HFFc6 (cell line): ENCODE results near the gene WDR87. TPM values are rescaled to one million over a fixed set of nuclear protein-coding genes. Genes with fewer than 3 reads are reported as not detected.

Source experiments
- DNase-seq: peaks from one replicate; pipeline ENCODE4 v3.0.0-alpha.2; 2018
- H3K27ac Mint-ChIP-seq: 2 replicates; pipeline ENCODE4 v1.8.0; 2020; ENCODE audit warnings: mild to moderate bottlenecking, mixed read lengths
- H3K27me3 Mint-ChIP-seq: 2 replicates; pipeline ENCODE4 v1.8.0; 2021; ENCODE audit warnings: mild to moderate bottlenecking, moderate library complexity, mixed read lengths; ENCODE audit not compliant: insufficient read depth
- H3K36me3 Mint-ChIP-seq: 2 replicates; pipeline ENCODE4 v1.8.0; 2021; ENCODE audit warnings: low read depth, mixed read lengths
- H3K4me1 Mint-ChIP-seq: 2 replicates; pipeline ENCODE4 v1.8.0; 2020; ENCODE audit warnings: low read depth, mixed read lengths
- H3K4me3 Mint-ChIP-seq: 2 replicates; pipeline ENCODE4 v1.8.0; 2020; ENCODE audit warnings: mild to moderate bottlenecking, moderate library complexity, mixed read lengths
- H3K9me3 Mint-ChIP-seq: 2 replicates; pipeline ENCODE4 v1.8.0; 2020; ENCODE audit warnings: mild to moderate bottlenecking, mixed read lengths
- total RNA-seq, 6 experiments: library from RNA; stranded (reverse); fragmentation: NEBNext Ultra II Directional; extraction: Animal tissue kit (Norgen Biotek cat#: 25700); gene quantifications; 2 replicates in 1 of 6; 3 replicates in 5 of 6; pipeline ENCODE4 v1.2.3, GENCODE V29; 2021
- TF ChIP-seq, protein P1 (sequence below): fragments of 200-600 bp; sonication (generic); IDR thresholded peaks from 2 replicates; pipeline ENCODE4 v1.5.0; 2021; ENCODE audit warnings: antibody characterized with exemption, mild to moderate bottlenecking

Gene WDR87
- total RNA-seq, 6 experiments from 2014 or later, result not detected

DNA sequence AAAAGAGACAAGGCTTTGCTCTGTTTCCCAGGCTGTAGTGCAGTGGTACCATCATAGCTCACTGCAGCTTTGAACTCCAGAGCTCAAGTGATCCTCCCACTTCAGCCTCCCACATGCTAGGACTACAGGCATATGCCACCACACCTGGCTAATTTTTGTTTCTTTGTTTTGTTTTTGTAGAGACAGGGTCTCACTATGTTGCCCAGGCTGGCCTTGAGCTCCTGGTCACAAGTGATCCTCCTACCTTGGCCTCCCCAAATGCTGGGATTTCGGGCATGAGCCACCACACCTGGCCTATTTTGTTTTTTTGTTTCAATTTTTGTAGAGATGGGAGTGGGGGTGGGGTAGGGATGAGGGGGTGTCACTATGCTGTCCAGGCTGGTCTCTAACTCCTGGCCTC lies 6.9 kb downstream of the WDR87 start:
- TF ChIP-seq, protein P1, sequence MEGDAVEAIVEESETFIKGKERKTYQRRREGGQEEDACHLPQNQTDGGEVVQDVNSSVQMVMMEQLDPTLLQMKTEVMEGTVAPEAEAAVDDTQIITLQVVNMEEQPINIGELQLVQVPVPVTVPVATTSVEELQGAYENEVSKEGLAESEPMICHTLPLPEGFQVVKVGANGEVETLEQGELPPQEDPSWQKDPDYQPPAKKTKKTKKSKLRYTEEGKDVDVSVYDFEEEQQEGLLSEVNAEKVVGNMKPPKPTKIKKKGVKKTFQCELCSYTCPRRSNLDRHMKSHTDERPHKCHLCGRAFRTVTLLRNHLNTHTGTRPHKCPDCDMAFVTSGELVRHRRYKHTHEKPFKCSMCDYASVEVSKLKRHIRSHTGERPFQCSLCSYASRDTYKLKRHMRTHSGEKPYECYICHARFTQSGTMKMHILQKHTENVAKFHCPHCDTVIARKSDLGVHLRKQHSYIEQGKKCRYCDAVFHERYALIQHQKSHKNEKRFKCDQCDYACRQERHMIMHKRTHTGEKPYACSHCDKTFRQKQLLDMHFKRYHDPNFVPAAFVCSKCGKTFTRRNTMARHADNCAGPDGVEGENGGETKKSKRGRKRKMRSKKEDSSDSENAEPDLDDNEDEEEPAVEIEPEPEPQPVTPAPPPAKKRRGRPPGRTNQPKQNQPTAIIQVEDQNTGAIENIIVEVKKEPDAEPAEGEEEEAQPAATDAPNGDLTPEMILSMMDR, result no peak
- Mint-ChIP-seq H3K4me3 (no peak overlapping the region), H3K9me3 (no peaks in the 10 kb centered on the region), H3K4me1 (peaks cover 5% of the 10 kb centered on the region), H3K27me3 (peaks cover 10% of the 10 kb centered on the region), H3K27ac (no peak overlapping the region), H3K36me3 (no peaks in the 10 kb centered on the region)
- no peak for DNase-seq

GRCh38 chr19:37896180-37896579 lies 10.2 kb downstream of the WDR87 start:
- Mint-ChIP-seq H3K4me3 (no peak overlapping the region), H3K27me3 (peaks cover 34% of the 10 kb centered on the region), H3K27ac (no peak overlapping the region), H3K4me1 (peaks cover 5% of the 10 kb centered on the region), H3K36me3 (peaks cover 6% of the 10 kb centered on the region; the same call in 1 of the 2 replicates), H3K9me3 (no peaks in the 10 kb centered on the region)
- DNase-seq, result no peak
- TF ChIP-seq, protein P1, result no peak

GRCh38 chr19:37893845-37894575 lies 12.4 kb downstream of the WDR87 start:
- peaks cover 4% of the 10 kb centered on the region for H3K4me1 Mint-ChIP-seq

GRCh38 chr19:37886571-37886970 lies 19.8 kb downstream of the WDR87 start:
- no peak for DNase-seq
- TF ChIP-seq, protein P1, result no peak
- Mint-ChIP-seq H3K27ac (no peak overlapping the region), H3K4me3 (no peak overlapping the region), H3K36me3 (peaks cover 1% of the 10 kb centered on the region; the same call in 1 of the 2 replicates), H3K4me1 (no peaks in the 10 kb centered on the region), H3K27me3 (peaks cover 10% of the 10 kb centered on the region), H3K9me3 (peaks cover 7% of the 10 kb centered on the region; the same call in 1 of the 2 replicates)

More at GRCh38 chr19:37893845-37894575, 12.4 kb downstream of the WDR87 start:
- H3K9me3 Mint-ChIP-seq, result no peaks in the 10 kb centered on the region
- TF ChIP-seq, protein P1, result no peak
- no peak overlapping the region for H3K27ac Mint-ChIP-seq
- H3K36me3 Mint-ChIP-seq, result peaks cover 6% of the 10 kb centered on the region; the same call in 1 of the 2 replicates
- no peak overlapping the region for H3K4me3 Mint-ChIP-seq
- DNase-seq, result no peak
- peaks cover 34% of the 10 kb centered on the region for H3K27me3 Mint-ChIP-seq

GRCh38 chr19:37885392-37885791 lies 21.0 kb downstream of the WDR87 start:
- Mint-ChIP-seq H3K4me3 (no peak overlapping the region), H3K27me3 (peaks cover 10% of the 10 kb centered on the region; the same call in 1 of the 2 replicates), H3K9me3 (peaks cover 7% of the 10 kb centered on the region; the same call in 1 of the 2 replicates), H3K36me3 (no peaks in the 10 kb centered on the region), H3K4me1 (no peaks in the 10 kb centered on the region), H3K27ac (no peak overlapping the region)
- TF ChIP-seq, protein P1, result 0 out of 2 replicates have a peak, but pooled peaks have one; percentile 31
- no peak for DNase-seq
